Measurements from ENCODE around the gene WDR45. TPM values are rescaled to one million over a fixed set of nuclear protein-coding genes. Genes with fewer than 3 reads are reported as not detected.

Gene WDR45
- total and polyA plus RNA-seq, 2 of the 4 experiments (the other 2 are of a cell fraction), result 40.7 to 67.4 TPM

DNA sequence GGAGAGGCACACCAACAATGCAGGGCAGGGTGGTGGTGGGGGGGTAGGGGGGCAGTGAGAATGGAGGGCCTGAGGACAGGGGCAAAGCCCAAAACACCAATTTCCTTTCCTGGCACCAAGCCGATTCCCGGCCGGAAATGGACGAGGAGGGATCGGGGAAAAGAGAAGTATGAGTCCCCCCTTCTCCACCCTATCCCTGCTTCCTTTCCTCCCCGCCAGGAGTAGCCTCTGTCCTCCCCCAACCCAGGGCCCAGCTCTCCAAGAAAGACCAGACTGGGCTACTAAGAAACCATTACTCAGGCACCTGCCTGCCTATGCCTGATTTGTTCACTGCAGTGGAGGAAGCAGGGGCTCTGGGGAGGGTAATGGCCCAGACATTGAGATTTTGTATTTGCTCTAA, 20.5 kb downstream of the WDR45 start:
- Histone ChIP-seq H4K5ac (ENCODE audit: low read depth, low read length) (no peak overlapping the region), H3K9ac (ENCODE audit: low read depth, low read length) (no peak overlapping the region), H2AK5ac (ENCODE audit: low read depth, low read length) (no peak overlapping the region), H3K79me1 (ENCODE audit: low read depth in 1 of 2, low read length in 2 of 2) (peaks cover under 1 to 2% of the 10 kb centered on the region in 2 experiments; a peak in 1 of 4 replicates), H3K4me2 (ENCODE audit: low read depth, low read length) (no peak overlapping the region), H2BK20ac (ENCODE audit: low read depth, low read length) (no peak overlapping the region), H3K14ac (replicated peaks; ENCODE audit: low read depth, low read length) (no peak overlapping the region), H3K18ac (ENCODE audit: low read depth, low read length) (no peak overlapping the region), H2BK120ac (ENCODE audit: low read depth, low read length) (no peak overlapping the region), H2AK9ac (replicated peaks; ENCODE audit: low read depth, low read length, poor library complexity) (no peak overlapping the region), H3K27ac (ENCODE audit: insufficient read depth, low read length) (no peak overlapping the region), H3K4ac (ENCODE audit: low read depth, low read length) (no peak overlapping the region), H4K20me1 (ENCODE audit: insufficient read depth, low read length) (no peaks in the 10 kb centered on the region; the same call in 1 of the 2 replicates), H2AFZ (replicated peaks; ENCODE audit: low read length, poor library complexity) (no peak overlapping the region), H3K9me1 (ENCODE audit: insufficient read depth, low read length) (no peaks in the 10 kb centered on the region), H4K8ac (ENCODE audit: low read depth in 2 of 2, low read length in 2 of 2) (no peak overlapping the region), H3K4me3 (ENCODE audit: insufficient read depth, low read depth, low read length) (no peak overlapping the region), H2BK15ac (ENCODE audit: low read depth, low read length) (no peak overlapping the region), H4K91ac (ENCODE audit: insufficient read depth, low read depth, low read length) (no peak overlapping the region), H3K9me3 (ENCODE audit: control insufficient read depth, insufficient read depth, low read length) (no peaks in the 10 kb centered on the region; the same call in 1 of the 2 replicates), H3K23ac (ENCODE audit: low read depth, low read length) (no peak overlapping the region), H2BK5ac (ENCODE audit: low read depth, low read length, poor library complexity, severe bottlenecking) (no peak overlapping the region), H3K4me1 (ENCODE audit: control insufficient read depth, insufficient read depth, low read length) (no peaks in the 10 kb centered on the region), H3K56ac (ENCODE audit: extremely low read depth, insufficient read depth, low read length) (no peak overlapping the region), H3K27me3 (ENCODE audit: control insufficient read depth, insufficient read depth, low read length) (no peaks in the 10 kb centered on the region), H3K36me3 (ENCODE audit: control insufficient read depth, insufficient read depth, low read length) (no peaks in the 10 kb centered on the region; the same call in 1 of the 2 replicates)
- ChIA-PET CTCF (no interaction called here), POLR2A (ENCODE audit: unreplicated experiment) (no interaction called here)
- no TSS peak for BruUV-seq (replicated peaks)
- no CpG with 5 or more reads among the region's 6 CpGs for WGBS, 2 experiments (ENCODE audit: extremely low coverage in 2 of 2, insufficient read length in 1 of 2)
- DNase-seq (no peak), ATAC-seq (ENCODE audit: low read depth) (no peak)
- dilution Hi-C loops (cut with HindIII; ENCODE audit: low sequenced_read_pairs, unreplicated experiment), result no loop called here
- in situ Hi-C loops (cut with MboI; ENCODE audit: low sequenced_read_pairs), result loop anchor here (25.0 kb wide), 1 partner anchor 97 kb away; the partner anchor contains the start of genes KCND1 and OTUD5
- intact Hi-C loops (cut with micrococcal nuclease), result no loop called here
- TF ChIP-seq SMC3 (IDR thresholded peaks at IDR 0.05; ENCODE audit: low read depth, low read length) (no peak), FOS (IDR thresholded peaks at IDR 0.05; ENCODE audit: low read depth, low read length) (no peak), CHD1 (IDR thresholded peaks at IDR 0.05; ENCODE audit: low read depth, low read length) (no peak), NFE2L2 (IDR thresholded peaks at IDR 0.05; ENCODE audit: low read depth, low read length) (no peak), CEBPB (IDR thresholded peaks at IDR 0.05; ENCODE audit: low read depth, low read length) (no peak), MXI1 (IDR thresholded peaks at IDR 0.05; ENCODE audit: borderline replicate concordance, low read depth, low read length) (no peak)
- TF ChIP-seq, protein P1, sequence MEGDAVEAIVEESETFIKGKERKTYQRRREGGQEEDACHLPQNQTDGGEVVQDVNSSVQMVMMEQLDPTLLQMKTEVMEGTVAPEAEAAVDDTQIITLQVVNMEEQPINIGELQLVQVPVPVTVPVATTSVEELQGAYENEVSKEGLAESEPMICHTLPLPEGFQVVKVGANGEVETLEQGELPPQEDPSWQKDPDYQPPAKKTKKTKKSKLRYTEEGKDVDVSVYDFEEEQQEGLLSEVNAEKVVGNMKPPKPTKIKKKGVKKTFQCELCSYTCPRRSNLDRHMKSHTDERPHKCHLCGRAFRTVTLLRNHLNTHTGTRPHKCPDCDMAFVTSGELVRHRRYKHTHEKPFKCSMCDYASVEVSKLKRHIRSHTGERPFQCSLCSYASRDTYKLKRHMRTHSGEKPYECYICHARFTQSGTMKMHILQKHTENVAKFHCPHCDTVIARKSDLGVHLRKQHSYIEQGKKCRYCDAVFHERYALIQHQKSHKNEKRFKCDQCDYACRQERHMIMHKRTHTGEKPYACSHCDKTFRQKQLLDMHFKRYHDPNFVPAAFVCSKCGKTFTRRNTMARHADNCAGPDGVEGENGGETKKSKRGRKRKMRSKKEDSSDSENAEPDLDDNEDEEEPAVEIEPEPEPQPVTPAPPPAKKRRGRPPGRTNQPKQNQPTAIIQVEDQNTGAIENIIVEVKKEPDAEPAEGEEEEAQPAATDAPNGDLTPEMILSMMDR (conservative IDR thresholded peaks at IDR 0.05; ENCODE audit: low read depth, low read length), result no peak
- TF ChIP-seq, protein P2, sequence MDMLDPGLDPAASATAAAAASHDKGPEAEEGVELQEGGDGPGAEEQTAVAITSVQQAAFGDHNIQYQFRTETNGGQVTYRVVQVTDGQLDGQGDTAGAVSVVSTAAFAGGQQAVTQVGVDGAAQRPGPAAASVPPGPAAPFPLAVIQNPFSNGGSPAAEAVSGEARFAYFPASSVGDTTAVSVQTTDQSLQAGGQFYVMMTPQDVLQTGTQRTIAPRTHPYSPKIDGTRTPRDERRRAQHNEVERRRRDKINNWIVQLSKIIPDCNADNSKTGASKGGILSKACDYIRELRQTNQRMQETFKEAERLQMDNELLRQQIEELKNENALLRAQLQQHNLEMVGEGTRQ (IDR thresholded peaks at IDR 0.05; ENCODE audit: low read depth, low read length), result no peak

Data from IMR-90 (cell line).